22Rv1 (cell line): ENCODE results near the gene TP53BP2.

ENCODE experiments used
- H3K27ac ChIP-seq: fragments of 450-650 bp; 2 replicates; pipeline ENCODE4 v1.5.1; 2017
- ZFX ChIP-seq: fragments of 450-650 bp; IDR thresholded peaks from 2 replicates; pipeline ENCODE4 v1.6.1; 2017; ENCODE audit warnings: antibody characterized with exemption, borderline replicate concordance
- TF ChIP-seq, protein P1 (sequence below): fragments of 450-650 bp; IDR thresholded peaks from 2 replicates; pipeline ENCODE4 v1.5.1; 2017; ENCODE audit warnings: mild to moderate bottlenecking

Gene TP53BP2

DNA sequence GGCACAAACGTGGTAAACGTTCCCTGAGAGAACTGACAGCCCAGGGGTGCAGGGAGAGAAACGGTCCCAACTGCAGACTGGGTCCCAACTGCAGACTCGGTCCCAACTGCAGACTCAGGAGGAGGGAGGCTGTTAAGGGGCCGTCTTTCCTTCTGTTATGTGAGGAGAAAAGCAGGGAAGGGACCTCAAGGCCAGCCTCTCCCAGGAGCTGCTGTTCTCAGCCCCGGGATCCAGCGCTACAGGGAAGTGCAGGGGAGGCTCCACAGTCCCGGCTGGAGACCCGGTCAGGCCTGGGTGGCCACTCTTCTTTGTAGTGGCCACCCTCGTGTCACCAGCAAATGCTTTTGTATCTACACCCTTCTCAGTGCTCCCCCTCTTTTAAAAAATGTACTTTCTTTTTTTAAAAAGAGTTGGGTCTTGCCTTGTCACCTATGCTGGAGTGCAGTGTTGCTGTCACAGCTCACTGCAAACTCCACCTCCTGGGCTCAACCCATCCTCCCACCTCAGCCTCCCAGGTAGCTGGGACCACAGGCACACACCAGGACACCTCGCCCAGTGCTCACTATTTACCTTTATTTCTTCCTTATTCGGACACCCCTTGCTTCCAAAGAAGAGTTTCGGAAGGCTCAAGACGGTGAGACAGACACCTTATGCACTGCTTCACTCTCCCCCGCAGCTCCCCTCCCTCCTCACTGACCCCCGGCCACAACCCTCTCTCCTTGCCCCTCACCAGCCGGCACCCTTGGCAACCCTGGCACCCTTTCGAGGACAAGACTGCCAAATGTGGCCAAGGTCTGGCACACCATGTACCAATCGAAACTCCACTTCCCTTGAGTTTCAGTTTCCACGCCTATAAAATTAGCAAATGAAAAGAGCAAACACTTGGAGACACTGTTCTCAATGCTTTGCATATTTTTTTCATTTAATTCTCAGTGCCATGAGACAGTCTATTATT lies 111.6 kb downstream of the TP53BP2 start:
- peak overlapping the region; percentile 15 for H3K27ac ChIP-seq

DNA sequence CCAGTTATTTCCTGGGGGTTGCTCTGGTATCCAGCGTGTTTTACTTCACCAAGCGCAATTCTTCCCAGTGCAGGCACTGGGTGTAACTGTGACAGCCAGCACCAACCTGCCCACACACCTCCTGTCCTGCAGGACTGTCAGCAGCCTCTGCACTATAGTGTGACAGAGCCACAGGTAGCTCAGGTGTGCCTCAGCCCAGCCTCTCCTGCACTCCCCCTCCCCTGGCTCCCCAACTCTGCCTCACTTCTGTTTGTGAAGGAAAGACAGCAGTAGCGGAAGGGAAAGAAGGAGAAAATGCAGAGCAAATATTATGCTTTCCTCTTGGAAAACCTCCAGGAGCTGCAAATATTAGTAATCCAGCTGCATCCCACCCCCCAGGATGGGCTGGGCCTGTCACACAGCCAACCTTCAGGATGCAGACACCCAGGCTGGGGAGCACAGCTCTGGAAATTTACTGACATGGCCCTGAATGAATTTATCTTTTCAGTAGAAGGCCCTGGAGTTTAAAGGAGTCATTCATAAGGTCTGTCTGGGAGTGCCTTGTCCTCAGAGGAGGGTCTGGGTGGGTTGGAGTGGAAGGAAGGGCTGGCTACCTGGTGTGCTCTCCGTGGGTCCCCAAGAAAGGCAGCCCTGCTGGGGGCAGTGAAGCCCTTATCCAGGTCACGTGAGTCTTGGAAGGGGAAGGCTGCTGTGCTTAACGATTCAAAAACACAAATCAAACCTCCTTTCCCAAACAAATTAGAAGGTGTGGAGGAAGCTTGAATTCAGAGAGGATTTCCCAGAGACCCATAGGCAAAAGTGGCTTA lies 112.6 kb downstream of the TP53BP2 start:
- H3K27ac ChIP-seq: peak overlapping the region; percentile 15; the same call in 1 of the 2 replicates
- TF ChIP-seq ZFX: no peak
- TF ChIP-seq, protein P1, sequence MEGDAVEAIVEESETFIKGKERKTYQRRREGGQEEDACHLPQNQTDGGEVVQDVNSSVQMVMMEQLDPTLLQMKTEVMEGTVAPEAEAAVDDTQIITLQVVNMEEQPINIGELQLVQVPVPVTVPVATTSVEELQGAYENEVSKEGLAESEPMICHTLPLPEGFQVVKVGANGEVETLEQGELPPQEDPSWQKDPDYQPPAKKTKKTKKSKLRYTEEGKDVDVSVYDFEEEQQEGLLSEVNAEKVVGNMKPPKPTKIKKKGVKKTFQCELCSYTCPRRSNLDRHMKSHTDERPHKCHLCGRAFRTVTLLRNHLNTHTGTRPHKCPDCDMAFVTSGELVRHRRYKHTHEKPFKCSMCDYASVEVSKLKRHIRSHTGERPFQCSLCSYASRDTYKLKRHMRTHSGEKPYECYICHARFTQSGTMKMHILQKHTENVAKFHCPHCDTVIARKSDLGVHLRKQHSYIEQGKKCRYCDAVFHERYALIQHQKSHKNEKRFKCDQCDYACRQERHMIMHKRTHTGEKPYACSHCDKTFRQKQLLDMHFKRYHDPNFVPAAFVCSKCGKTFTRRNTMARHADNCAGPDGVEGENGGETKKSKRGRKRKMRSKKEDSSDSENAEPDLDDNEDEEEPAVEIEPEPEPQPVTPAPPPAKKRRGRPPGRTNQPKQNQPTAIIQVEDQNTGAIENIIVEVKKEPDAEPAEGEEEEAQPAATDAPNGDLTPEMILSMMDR: no peak

More for the DNA sequence above, 111.6 kb downstream of the TP53BP2 start:
- TF ChIP-seq, protein P1: no peak
- TF ChIP-seq ZFX: no peak

DNA sequence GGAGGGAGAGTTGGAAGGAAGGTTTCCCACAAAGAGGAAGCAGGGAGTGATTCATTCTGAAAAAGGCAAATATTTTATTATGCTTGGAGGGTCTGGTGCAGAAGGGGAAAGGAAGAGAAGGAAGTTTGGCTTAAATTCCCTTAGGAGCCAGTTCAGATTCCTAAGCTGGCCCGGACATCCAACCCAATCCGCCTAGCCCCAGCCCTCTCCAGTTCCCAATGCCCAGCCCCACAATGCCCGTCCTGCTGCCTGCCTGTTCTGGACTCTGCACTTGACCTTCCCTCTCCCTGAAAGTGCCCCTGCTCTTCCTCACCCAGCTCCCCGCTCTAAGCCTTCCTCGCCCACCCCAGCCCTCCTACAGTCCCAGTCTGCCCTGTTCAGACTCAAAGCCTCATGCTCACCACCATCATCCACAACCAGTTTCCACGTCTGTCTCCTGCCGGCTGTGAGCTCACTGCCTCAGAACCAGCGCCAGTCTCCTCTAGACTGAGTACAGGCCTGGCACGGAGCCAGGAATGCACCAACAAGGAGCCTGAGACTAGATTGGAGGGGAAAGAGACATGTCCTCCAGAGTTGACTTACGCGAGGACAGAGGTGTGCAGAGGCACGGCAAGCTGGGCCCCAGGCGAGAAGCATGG lies 114.5 kb downstream of the TP53BP2 start:
- TF ChIP-seq, protein P1: no peak
- no peak for TF ChIP-seq ZFX
- no peak overlapping the region for H3K27ac ChIP-seq

DNA sequence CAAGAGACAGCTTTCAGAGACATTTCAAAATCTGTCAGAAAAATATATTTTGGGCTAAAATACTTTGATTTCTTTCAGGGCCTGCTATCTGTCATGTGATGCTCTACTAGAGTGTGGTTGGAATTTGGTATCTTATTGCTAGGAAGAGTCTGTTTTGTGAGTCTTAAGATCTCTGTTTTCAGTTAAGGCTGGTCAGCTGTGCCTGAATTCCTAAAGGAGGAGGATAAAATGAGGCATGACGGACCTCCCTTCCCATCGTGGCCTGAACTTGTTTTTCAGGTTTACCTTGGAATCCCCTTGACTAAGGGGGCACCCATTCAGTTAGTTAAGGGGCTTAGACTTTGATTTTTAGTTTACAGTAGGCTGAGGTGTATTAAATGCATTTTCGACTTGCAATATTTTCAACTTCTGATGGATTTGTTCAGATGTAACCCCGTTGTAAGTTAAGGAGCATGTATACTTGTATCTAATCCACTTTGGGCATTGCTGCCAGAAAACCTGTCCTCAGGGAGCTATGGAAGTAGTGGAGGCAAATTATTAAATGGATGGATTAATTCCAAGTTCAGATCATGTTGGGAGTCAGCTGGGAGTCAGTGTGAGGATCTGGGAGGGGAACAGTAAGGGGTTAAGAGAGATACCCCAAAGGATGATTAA lies 115.1 kb downstream of the TP53BP2 start:
- no peak overlapping the region for H3K27ac ChIP-seq
- TF ChIP-seq, protein P1: no peak
- no peak for TF ChIP-seq ZFX

DNA sequence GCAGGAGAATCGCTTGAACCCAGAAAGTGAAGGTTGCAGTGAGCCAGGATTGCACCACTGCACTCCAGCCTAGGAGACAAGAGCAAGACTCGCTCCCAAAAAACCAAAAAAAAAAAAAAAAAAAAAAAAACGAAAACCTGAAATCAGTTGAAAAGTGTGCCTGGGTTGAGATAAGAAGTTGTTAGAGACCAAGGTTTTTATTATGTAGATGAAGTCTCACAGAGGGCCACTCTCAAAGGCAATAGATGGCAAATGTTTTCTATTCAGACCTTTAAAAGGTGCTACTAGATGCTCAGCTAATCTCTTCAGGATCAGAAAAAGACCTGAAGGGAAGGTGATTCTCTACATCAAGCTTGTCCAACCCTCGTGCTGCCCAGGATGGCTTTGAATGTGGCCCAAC lies 115.8 kb downstream of the TP53BP2 start:
- H3K27ac ChIP-seq: no peak overlapping the region
- TF ChIP-seq ZFX: no peak
- TF ChIP-seq, protein P1: no peak
